ENCODE data around the gene RTTN.
A peak's percentile ranks its signal among the peaks of the same experiment; 100 is the strongest.

RTTN gene

GRCh38 chr18:70197844-70198243 is 7.6 kb downstream of the RTTN start:
- DNase-seq (ENCODE audit: low spot score): no peak

GRCh38 chr18:70197026-70197425 is 8.5 kb downstream of the RTTN start:
- no peak for DNase-seq (ENCODE audit: low spot score)

- DNase-seq (ENCODE audit: low spot score): peak; percentile 19
Observed at GRCh38 chr18:70195852-70196434, 9.5 kb downstream of the RTTN start.

GRCh38 chr18:70195014-70195614 is 10.4 kb downstream of the RTTN start:
- DNase-seq (ENCODE audit: low spot score): no peak

- no peak for DNase-seq (ENCODE audit: low spot score)
Observed at GRCh38 chr18:70194227-70194890, 11.1 kb downstream of the RTTN start.

GRCh38 chr18:70190529-70190928 is 15.0 kb downstream of the RTTN start:
- DNase-seq (ENCODE audit: low spot score): no peak

GRCh38 chr18:70188113-70188512 is 17.4 kb downstream of the RTTN start:
- no peak for DNase-seq (ENCODE audit: low spot score)

- DNase-seq (ENCODE audit: low spot score): no peak
Observed at GRCh38 chr18:70183441-70183840, 22.0 kb downstream of the RTTN start.

GRCh38 chr18:70182548-70182947 is 22.9 kb downstream of the RTTN start:
- no peak for DNase-seq (ENCODE audit: low spot score)

- no peak for DNase-seq (ENCODE audit: low spot score)
Observed at GRCh38 chr18:70181725-70182124, 23.8 kb downstream of the RTTN start.

GRCh38 chr18:70181015-70181414 is 24.5 kb downstream of the RTTN start:
- peak; percentile 22 for DNase-seq (ENCODE audit: low spot score)

GRCh38 chr18:70176537-70176936 is 28.9 kb downstream of the RTTN start:
- no peak for DNase-seq (ENCODE audit: low spot score)

- no peak for DNase-seq (ENCODE audit: low spot score)
Observed at GRCh38 chr18:70175216-70175615, 30.3 kb downstream of the RTTN start.

- DNase-seq (ENCODE audit: low spot score): no peak
Observed at GRCh38 chr18:70172225-70172624, 33.3 kb downstream of the RTTN start.

- no peak for DNase-seq (ENCODE audit: low spot score)
Observed at GRCh38 chr18:70169747-70170146, 35.7 kb downstream of the RTTN start.

GRCh38 chr18:70166668-70167067 is 38.8 kb downstream of the RTTN start:
- no peak for DNase-seq (ENCODE audit: low spot score)

GRCh38 chr18:70165936-70166335 is 39.6 kb downstream of the RTTN start:
- no peak for DNase-seq (ENCODE audit: low spot score)

GRCh38 chr18:70160073-70160678 is 45.3 kb downstream of the RTTN start:
- no peak for DNase-seq (ENCODE audit: low spot score)

GRCh38 chr18:70158992-70159717 is 46.3 kb downstream of the RTTN start:
- no peak for DNase-seq (ENCODE audit: low spot score)

- no peak for DNase-seq (ENCODE audit: low spot score)
Observed at GRCh38 chr18:70156886-70157285, 48.6 kb downstream of the RTTN start.

GRCh38 chr18:70154591-70155194 is 50.8 kb downstream of the RTTN start:
- peak; percentile 57 for DNase-seq (ENCODE audit: low spot score)

- no peak for DNase-seq (ENCODE audit: low spot score)
Observed at GRCh38 chr18:70151614-70152013, 53.9 kb downstream of the RTTN start.
